ENCODE data around the gene CIROP.

Gene CIROP

GRCh38 chr14:23093991-23094665, 10.7 kb downstream of the CIROP start:
- peak; percentile 80 for DNase-seq (ENCODE audit: low read depth, low spot score)

- no peak for DNase-seq (ENCODE audit: low read depth, low spot score)
Measured at GRCh38 chr14:23093526-23093925, 11.3 kb downstream of the CIROP start.

GRCh38 chr14:23093104-23093503, 11.7 kb downstream of the CIROP start:
- DNase-seq (ENCODE audit: low read depth, low spot score), result no peak

- DNase-seq (ENCODE audit: low read depth, low spot score), result no peak
Measured at GRCh38 chr14:23091294-23092225, 13.2 kb downstream of the CIROP start.

GRCh38 chr14:23090254-23090636, 14.5 kb downstream of the CIROP start:
- no peak for DNase-seq (ENCODE audit: low read depth, low spot score)

- DNase-seq (ENCODE audit: low read depth, low spot score), result no peak
Measured at GRCh38 chr14:23089498-23090253, 15.1 kb downstream of the CIROP start.

- no peak for DNase-seq (ENCODE audit: low read depth, low spot score)
Measured at GRCh38 chr14:23086565-23086964, 18.2 kb downstream of the CIROP start.

- no peak for DNase-seq (ENCODE audit: low read depth, low spot score)
Measured at GRCh38 chr14:23085458-23085857, 19.3 kb downstream of the CIROP start.

GRCh38 chr14:23080474-23080873, 24.3 kb downstream of the CIROP start:
- DNase-seq (ENCODE audit: low read depth, low spot score), result no peak

GRCh38 chr14:23079716-23080115, 25.1 kb downstream of the CIROP start:
- DNase-seq (ENCODE audit: low read depth, low spot score), result no peak

GRCh38 chr14:23078692-23079116, 26.1 kb downstream of the CIROP start:
- DNase-seq (ENCODE audit: low read depth, low spot score), result no peak

- no peak for DNase-seq (ENCODE audit: low read depth, low spot score)
Measured at GRCh38 chr14:23077962-23078361, 26.8 kb downstream of the CIROP start.

GRCh38 chr14:23076785-23077408, 27.9 kb downstream of the CIROP start:
- no peak for DNase-seq (ENCODE audit: low read depth, low spot score)

- no peak for DNase-seq (ENCODE audit: low read depth, low spot score)
Measured at GRCh38 chr14:23074906-23075305, 29.9 kb downstream of the CIROP start.

- DNase-seq (ENCODE audit: low read depth, low spot score), result no peak
Measured at GRCh38 chr14:23071921-23072539, 32.8 kb downstream of the CIROP start.

- DNase-seq (ENCODE audit: low read depth, low spot score), result peak; percentile 90
Measured at GRCh38 chr14:23071244-23071920, 33.4 kb downstream of the CIROP start.

- no peak for DNase-seq (ENCODE audit: low read depth, low spot score)
Measured at GRCh38 chr14:23070262-23071129, 34.3 kb downstream of the CIROP start.

- DNase-seq (ENCODE audit: low read depth, low spot score), result no peak
Measured at GRCh38 chr14:23069413-23069806, 35.4 kb downstream of the CIROP start.

- peak; percentile 79 for DNase-seq (ENCODE audit: low read depth, low spot score)
Measured at GRCh38 chr14:23068789-23069412, 35.9 kb downstream of the CIROP start.

All from iPS DF 19.7 (cell line).